ENCODE results near the gene TAGLN. TPM values are rescaled to one million over a fixed set of nuclear protein-coding genes. Genes with fewer than 3 reads are reported as not detected.
A peak's percentile ranks its signal among the peaks of the same experiment; 100 is the strongest.

The TAGLN gene
- total RNA-seq, 1 donor from 2014 or later, result 17.9 TPM

DNA sequence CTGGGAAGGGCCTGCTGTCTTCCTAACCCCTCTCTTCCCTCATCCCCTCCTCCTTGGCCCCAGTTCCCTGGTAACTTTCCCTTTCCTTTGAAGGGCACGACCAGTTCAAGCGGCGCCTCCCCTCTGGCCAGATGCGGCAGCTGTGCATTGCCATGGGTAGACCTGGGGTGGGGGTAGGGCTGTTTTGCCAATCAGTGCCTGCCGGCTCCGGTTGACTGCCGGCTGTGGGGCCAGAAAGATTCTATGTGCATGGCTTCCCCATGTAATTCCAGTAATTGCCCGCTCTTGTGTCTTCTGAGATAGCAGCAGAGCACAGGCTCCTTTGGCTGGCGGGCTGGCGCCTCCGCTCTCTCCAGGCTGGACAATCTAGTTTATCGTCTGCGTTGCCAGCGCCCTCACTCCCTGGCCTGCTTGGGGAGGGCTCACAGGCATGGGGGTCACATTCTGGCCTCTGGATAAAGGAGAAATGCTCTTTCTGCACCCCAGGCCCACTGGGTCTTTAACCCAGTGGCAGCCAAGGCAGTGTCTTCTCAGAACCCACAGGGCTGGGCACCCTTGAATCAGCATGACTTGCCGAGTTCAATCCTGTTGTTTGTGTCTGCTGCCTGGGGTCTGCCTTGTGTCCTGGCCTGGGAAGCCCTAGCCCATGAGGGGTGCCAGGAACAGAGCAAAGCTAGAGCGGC, 11.2 kb upstream of the TAGLN start:
- no peak for DNase-seq
- Mint-ChIP-seq H3K27me3 (no peaks in the 10 kb centered on the region), H3K9me3 (no peaks in the 10 kb centered on the region), H3K4me3 (no peak overlapping the region), H3K36me3 (ENCODE audit: low read depth) (peaks cover 76% of the 10 kb centered on the region), H3K27ac (peak overlapping the region; percentile 94), H3K4me1 (peaks cover 82% of the 10 kb centered on the region)
- TF ChIP-seq, protein P1, sequence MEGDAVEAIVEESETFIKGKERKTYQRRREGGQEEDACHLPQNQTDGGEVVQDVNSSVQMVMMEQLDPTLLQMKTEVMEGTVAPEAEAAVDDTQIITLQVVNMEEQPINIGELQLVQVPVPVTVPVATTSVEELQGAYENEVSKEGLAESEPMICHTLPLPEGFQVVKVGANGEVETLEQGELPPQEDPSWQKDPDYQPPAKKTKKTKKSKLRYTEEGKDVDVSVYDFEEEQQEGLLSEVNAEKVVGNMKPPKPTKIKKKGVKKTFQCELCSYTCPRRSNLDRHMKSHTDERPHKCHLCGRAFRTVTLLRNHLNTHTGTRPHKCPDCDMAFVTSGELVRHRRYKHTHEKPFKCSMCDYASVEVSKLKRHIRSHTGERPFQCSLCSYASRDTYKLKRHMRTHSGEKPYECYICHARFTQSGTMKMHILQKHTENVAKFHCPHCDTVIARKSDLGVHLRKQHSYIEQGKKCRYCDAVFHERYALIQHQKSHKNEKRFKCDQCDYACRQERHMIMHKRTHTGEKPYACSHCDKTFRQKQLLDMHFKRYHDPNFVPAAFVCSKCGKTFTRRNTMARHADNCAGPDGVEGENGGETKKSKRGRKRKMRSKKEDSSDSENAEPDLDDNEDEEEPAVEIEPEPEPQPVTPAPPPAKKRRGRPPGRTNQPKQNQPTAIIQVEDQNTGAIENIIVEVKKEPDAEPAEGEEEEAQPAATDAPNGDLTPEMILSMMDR (IDR thresholded peaks at IDR 0.05), result no peak
- ChIA-PET CTCF (interaction anchor here (1.3 kb wide), 1 partner anchor 39 kb away, joined by 3 read pairs; no protein-coding TSS in a partner anchor), POLR2A (interaction anchor here (1.2 to 5.9 kb wide), 5 partner anchors 9 to 43 kb away, joined by 3 to 63 read pairs (median 13); partner anchors contain the start of genes PAFAH1B2 and SIDT2)
- intact Hi-C loops (cut with micrococcal nuclease), result loop anchor here (2.0 kb wide), 2 partner anchors 15 to 39 kb away; no protein-coding TSS in a partner anchor
- no peak for ATAC-seq (ENCODE audit: low read depth)

DNA sequence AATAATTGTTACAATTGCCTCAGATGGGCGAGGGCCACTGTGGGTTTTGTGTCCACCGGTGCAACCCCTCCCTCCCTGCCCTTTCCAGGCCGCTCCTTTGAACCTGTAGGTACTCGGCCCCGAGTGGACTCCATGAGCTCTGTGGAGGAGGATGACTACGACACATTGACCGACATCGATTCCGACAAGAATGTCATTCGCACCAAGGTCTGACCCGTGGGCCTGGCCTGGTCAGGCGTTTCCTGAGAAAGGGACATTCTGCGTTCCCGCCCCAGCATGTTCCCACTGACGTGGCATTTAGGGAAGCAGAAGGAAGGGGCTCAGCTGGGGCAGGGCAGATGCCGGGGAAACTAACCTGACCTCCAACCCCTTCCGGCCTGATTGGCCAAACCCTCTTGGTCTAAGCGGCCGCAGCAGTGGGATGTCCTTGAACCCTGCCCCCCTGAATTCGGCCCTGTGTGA, 10.5 kb upstream of the TAGLN start:
- Mint-ChIP-seq H3K27ac (peak overlapping the region; percentile 94), H3K36me3 (ENCODE audit: low read depth) (peaks cover 77% of the 10 kb centered on the region), H3K27me3 (no peaks in the 10 kb centered on the region), H3K4me1 (peaks cover 83% of the 10 kb centered on the region), H3K9me3 (no peaks in the 10 kb centered on the region), H3K4me3 (peak overlapping the region; percentile 74)
- ChIA-PET POLR2A (interaction anchor here (0.5 to 5.9 kb wide), 9 partner anchors 10 to 259 kb away, joined by 3 to 63 read pairs (median 5); partner anchors contain the start of genes PAFAH1B2, RNF214 and SIDT2), CTCF (interaction anchor here (1.2 to 1.3 kb wide), 2 partner anchors 14 to 38 kb away, joined by 3 read pairs; no protein-coding TSS in a partner anchor)
- intact Hi-C loops (cut with micrococcal nuclease), result loop anchor here (1.0 to 2.0 kb wide), 6 partner anchors 10 to 90 kb away; partner anchors contain the start of genes PAFAH1B2, PCSK7, RNF214 and SIDT2
- DNase-seq (no peak), ATAC-seq (ENCODE audit: low read depth) (no peak)
- TF ChIP-seq, protein P1 (IDR thresholded peaks at IDR 0.05), result no peak

DNA sequence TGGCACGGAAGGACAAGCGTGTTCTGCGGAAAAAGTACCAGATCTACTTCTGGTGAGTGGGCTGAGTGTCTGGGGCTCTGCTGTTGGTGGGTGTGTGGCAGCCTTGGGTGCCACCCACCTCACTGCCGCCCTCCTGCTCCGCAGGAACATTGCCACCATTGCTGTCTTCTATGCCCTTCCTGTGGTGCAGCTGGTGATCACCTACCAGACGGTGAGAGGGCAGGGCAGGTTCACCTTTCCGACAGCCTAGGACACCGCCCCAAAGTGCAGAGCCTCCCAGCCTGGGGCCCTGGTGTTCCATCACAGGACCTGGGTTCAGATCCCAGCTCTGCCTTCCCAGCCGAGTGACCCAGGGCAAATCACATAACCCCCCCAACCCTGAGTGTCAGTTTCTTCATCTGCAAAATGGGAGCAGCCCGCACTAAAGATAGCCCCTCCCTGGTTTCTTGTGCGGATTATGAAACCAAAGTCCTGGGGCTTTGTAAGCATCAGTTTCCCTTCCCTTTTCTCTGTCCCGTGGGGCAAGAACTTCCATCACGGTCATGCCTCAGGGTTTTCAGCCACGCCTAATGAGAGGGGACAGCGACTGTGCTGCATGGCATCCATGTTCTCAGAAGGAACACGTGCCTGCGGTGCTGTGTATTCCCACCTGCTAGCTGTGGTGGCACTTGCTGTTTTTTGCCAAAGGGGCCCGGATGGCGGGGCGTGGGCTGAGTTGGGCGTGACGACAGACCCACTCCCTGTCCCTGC, 9.8 kb upstream of the TAGLN start:
- intact Hi-C loops (cut with micrococcal nuclease), result loop anchor here (1.0 to 2.0 kb wide), 6 partner anchors 11 to 91 kb away; partner anchors contain the start of genes PAFAH1B2, PCSK7, RNF214 and SIDT2
- peak overlapping the region; percentile 94 for H3K27ac Mint-ChIP-seq
- TF ChIP-seq, protein P1 (IDR thresholded peaks at IDR 0.05), result no peak
- H3K27me3 Mint-ChIP-seq, result no peaks in the 10 kb centered on the region
- H3K4me1 Mint-ChIP-seq, result peaks cover 78% of the 10 kb centered on the region
- DNase-seq (peak; percentile 66), ATAC-seq (ENCODE audit: low read depth) (peak; percentile 87)
- POLR2A ChIA-PET, result interaction anchor here (0.6 to 5.9 kb wide), 10 partner anchors 10 to 730 kb away, joined by 3 to 63 read pairs (median 4); partner anchors contain the start of genes PAFAH1B2, RNF214 and SIDT2
- H3K36me3 Mint-ChIP-seq (ENCODE audit: low read depth), result peaks cover 75% of the 10 kb centered on the region
- no peaks in the 10 kb centered on the region for H3K9me3 Mint-ChIP-seq
- peak overlapping the region; percentile 74 for H3K4me3 Mint-ChIP-seq
- CTCF ChIA-PET, result interaction anchor here (1.0 to 1.3 kb wide), 4 partner anchors 8 to 38 kb away, joined by 3 to 5 read pairs (median 3); no protein-coding TSS in a partner anchor

DNA sequence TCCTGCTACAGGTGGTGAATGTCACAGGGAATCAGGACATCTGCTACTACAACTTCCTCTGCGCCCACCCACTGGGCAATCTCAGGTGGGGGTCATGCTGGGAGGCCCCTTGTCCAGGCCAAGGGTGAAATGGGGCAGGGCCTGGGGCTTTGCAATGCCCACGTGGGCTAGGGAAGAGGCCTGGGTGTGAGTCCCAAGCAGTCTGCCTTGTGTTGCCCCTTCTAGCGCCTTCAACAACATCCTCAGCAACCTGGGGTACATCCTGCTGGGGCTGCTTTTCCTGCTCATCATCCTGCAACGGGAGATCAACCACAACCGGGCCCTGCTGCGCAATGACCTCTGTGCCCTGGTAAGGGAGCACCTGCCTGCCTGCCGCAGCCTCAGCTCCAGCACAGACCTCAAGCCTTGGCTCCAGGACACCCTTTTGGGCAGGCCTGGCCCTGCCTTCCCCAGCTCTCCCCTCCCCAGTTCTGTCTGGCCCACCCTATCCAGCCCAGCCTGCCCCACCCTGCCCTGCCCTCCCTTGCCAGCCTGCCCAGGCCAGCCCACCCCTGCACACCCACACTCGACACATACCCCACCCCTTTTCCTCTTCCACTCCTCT, 9.1 kb upstream of the TAGLN start:
- CTCF ChIA-PET, result interaction anchor here (1.0 to 1.2 kb wide), 3 partner anchors 9 to 37 kb away, joined by 3 to 5 read pairs (median 3); no protein-coding TSS in a partner anchor
- Mint-ChIP-seq H3K27ac (peak overlapping the region; percentile 94), H3K27me3 (no peaks in the 10 kb centered on the region), H3K9me3 (no peaks in the 10 kb centered on the region), H3K4me1 (peaks cover 75% of the 10 kb centered on the region), H3K4me3 (peak overlapping the region; percentile 74), H3K36me3 (ENCODE audit: low read depth) (peaks cover 79% of the 10 kb centered on the region)
- intact Hi-C loops (cut with micrococcal nuclease), result loop anchor here (1.0 to 2.0 kb wide), 6 partner anchors 12 to 92 kb away; partner anchors contain the start of genes PAFAH1B2, PCSK7, RNF214 and SIDT2
- ATAC-seq (ENCODE audit: low read depth) (peak; percentile 0), DNase-seq (no peak)
- TF ChIP-seq, protein P1 (IDR thresholded peaks at IDR 0.05), result no peak
- POLR2A ChIA-PET, result interaction anchor here (0.7 to 5.9 kb wide), 7 partner anchors 11 to 729 kb away, joined by 3 to 63 read pairs (median 11); partner anchors contain the start of genes PAFAH1B2, RNF214 and SIDT2

Data from activated B cell treated with CpG ODN at 0.5 μM for 24 hours (primary cell).